HG02852 (cell line): ENCODE data around the gene TRIM33.
"Not testable (repeated sequence)": the region's sequence is repeated elsewhere in the genome, so short reads cannot be mapped to it uniquely, and the experiment has no call there.

ENCODE experiments used
- ATAC-seq: cut with Tn5 transposase; IDR thresholded peaks from one replicate; pipeline ENCODE4 v1.9.1; 2021; ENCODE audit warnings: mild to moderate bottlenecking, moderate library complexity; ENCODE audit not compliant: unreplicated experiment

Gene TRIM33

DNA sequence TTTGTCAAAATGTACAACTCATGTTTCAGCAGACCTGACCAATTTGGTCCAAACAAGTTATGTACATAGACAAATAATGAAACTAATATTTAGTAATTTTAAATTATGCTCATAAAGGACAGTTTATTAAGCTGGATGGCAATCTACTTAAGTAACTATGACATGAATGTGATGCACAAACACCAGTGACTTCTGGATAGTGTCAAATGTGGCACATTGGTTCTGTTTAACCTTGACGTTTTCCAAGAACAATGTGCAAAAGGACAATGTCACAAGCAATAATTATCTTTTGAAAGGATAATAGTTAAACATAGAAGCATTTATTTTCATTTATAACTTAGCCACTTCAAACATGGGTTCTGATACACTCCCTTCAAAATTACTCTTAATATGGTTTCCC, 80.0 kb downstream of the TRIM33 start:
- no peak for ATAC-seq

GRCh38 chr1:114428083-114428754, 82.8 kb downstream of the TRIM33 start:
- ATAC-seq: no peak

DNA sequence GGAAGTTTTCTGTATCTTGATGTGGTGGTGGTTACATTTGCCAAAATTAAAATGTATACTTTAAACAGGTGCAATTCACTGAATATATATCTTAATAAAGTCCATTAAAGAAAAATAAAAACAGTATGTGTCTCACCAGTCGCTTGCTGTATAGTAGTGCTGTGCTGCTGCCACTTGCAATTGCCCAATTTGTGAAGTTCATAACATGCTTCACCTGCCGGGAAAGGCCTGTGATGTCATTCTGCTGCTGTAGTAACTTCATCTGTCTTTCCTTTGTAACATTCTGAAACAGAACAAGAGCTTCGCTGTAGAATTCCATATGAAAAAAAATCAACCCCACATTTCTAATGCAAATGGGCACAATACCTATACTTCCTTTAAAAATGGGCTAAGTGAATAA, 83.4 kb downstream of the TRIM33 start:
- ATAC-seq: no peak

DNA sequence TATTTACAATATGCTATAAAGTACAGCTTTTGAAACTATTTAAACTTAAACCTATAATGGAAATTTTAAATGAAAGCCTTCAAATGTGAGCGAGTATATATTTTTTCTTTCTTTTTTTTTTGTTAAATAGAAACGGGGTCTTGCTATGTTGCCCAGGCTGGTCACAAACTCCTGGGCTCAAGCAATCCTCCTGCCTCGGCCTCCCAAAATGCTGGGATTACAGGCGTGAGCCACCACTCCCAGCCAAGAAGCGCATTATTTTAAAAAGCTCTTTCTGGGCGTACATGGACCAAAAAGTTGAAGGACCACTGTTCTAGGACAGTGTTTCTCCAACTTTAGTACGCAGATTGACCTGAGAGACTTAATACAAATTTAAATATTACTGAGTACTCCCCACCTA, 87.5 kb downstream of the TRIM33 start:
- ATAC-seq: no peak

- ATAC-seq: not testable (repeated sequence)
Observed at GRCh38 chr1:114418948-114419347, 92.1 kb downstream of the TRIM33 start.

- ATAC-seq: no peak
Observed at GRCh38 chr1:114397601-114398000, 113.4 kb downstream of the TRIM33 start.

DNA sequence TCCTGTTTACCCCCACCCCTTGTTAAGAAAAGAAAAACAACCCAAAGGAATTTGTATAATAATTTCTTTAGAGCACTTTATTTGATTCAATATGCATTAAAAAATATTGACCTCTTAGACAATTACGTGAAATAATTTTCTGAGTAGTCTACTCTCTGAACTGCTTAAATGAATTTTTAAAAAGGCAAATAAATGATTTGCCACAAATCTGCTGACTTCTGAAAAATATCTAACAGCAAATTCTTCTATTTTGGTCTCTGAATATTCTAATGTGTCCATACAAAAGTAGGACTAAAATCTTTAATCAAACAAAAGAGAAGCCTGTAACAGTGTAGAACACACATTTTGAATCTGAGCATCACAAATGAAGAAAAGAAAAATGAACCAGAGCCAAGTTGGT, 115.1 kb downstream of the TRIM33 start:
- no peak for ATAC-seq

DNA sequence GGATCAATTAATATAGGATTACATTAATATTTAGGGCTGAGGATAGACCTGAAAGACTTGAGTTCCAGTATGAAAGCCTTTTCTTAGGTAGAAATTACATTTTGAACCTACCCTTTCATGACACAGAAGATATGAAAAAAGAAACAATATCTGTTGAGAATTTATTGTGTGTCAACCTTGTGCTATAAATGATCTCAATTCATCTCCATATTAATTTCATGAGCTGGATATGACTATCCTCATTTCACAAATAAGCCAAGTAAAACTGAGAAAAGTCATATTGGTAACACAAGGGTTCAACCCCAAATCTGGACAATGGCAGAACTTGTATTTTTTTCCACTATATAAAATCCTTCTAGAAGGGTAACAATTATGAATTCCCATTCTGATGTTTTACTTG, 120.0 kb downstream of the TRIM33 start:
- no peak for ATAC-seq

- no peak for ATAC-seq
Observed at GRCh38 chr1:114390361-114390760, 120.6 kb downstream of the TRIM33 start.

GRCh38 chr1:114388432-114389003, 122.5 kb downstream of the TRIM33 start:
- no peak for ATAC-seq

GRCh38 chr1:114387585-114387984, 123.4 kb downstream of the TRIM33 start:
- not testable (repeated sequence) for ATAC-seq

DNA sequence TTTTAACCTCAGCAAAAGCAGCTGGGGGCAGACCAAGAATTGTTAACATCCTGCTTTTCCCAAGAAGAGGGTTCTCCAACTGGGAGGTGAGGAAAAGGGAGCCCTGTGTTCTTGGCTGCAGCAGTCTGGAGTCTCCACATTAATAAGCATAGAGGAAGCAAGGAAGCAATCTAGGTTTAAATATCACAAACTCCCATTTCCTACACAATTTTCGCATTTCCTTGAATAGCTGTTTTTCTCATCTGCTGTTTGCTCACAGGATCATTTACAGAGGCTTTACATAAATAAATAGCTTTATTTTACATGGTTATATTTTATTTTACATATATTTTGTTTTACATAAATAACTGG, 124.0 kb downstream of the TRIM33 start:
- no peak for ATAC-seq

DNA sequence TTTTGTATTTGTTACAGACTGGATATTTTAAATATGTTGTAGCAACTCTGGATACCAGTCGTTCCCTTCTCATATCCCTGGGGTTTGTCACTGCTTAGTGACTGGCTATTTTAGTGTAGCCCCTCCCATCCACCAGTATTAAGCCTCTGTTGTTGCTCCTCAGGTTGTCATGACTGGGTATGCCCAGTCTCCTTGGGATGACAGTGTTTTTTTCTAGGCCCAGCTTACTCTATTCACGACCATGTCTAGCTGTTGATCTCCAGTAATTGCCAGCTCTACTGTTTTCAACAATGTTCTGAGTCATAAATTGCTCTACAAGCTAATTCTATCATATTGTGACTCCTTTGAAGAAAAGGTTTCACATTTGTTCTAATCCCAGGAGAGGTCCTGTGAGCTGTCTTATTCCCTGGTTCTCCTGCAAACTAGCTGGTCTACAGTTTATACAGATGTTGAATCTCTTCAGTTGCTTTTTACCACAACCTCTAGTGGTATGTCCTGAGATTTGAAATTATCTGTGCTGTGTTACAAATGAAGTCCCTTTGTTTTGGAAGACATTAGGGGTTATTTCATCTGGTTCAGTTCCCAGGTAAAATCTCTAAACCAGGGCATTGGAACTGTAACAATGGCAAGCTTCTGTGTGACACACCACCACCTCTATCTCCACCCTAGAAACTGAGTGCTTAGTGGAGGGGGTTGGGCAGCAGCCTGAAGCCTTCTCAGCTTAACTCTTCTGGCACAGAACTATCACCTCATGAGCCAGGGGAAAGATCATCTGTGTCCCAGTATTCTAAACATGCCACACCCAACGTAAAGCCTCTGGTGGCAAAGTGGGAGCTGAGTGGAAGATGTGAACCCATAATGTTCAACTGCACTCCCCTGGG, 124.6 kb downstream of the TRIM33 start:
- no peak for ATAC-seq

DNA sequence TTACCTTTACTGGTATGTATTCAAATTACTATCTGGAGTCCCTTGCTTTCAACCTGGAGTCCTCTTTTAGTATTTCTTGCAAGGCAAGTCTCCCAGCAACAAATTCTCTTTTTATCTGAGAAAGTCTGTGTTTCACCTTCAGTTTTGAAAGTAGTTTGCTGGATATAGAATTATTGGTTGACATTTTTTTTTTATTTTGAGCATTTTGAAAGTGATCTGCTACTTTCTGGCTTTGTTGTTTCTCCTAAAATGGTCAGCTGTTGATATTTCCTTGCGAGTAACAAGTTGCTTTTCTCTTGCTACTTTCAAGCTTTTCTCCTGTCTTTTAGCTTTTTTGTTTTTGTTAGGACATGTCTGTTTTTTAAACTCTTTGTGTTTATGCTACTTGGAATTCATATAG, 126.1 kb downstream of the TRIM33 start:
- ATAC-seq: no peak

DNA sequence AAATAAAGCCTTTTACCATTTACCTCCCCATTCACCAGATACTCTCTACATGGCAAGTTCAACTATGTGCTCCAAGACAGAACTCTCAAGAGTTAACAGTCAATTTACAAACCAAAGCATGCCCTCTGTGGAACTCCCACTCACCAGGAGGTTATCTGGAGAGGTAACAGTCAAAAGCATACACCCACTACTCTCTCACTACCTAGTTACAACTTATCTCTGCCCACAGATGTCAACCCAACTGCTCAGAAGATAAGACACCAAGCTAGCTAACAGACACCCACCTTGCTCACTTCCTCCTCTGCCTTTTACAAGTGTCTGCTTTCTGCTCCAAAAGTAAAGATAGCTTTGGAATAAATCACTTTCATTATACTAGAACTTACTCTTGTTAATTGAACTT, 131.0 kb downstream of the TRIM33 start:
- no peak for ATAC-seq

GRCh38 chr1:114379358-114379757, 131.6 kb downstream of the TRIM33 start:
- no peak for ATAC-seq

DNA sequence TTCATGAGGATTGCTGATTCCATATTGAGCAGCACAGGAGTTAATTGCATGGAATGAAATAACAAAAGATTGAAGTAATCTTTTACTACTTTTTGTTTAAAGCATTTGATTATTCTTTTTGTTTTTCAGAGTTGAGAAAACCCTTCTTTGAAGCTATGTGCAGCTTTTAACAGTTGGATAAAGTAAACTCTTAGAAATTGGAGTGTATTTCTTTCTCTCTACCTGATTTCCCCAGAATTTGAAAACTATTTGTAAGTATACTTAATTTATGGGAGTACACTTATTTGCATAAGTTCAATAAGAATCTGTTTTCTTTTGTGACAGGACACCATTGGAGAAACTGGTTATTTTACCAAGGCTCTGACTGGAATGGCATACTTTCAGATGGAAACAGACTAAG, 133.6 kb downstream of the TRIM33 start:
- no peak for ATAC-seq

DNA sequence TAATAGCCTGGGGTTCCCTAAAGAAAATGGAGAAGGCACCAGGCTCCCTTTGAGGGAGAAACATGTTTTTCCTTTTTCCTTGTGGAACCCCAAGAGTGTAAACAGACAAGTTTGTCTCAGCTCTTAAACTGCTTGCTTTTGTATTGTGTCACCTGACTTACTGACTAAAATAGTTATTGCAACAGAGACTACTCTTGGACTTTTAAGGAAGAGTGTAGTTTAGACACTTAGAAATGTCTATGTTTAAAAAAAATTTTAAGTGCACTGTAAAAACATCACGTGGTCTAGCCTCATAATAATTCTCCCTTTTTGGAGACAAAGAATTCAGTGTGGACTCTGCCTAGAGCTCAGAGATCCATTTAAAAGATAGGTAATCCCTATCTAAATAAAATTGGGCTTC, 141.1 kb downstream of the TRIM33 start:
- ATAC-seq: no peak

DNA sequence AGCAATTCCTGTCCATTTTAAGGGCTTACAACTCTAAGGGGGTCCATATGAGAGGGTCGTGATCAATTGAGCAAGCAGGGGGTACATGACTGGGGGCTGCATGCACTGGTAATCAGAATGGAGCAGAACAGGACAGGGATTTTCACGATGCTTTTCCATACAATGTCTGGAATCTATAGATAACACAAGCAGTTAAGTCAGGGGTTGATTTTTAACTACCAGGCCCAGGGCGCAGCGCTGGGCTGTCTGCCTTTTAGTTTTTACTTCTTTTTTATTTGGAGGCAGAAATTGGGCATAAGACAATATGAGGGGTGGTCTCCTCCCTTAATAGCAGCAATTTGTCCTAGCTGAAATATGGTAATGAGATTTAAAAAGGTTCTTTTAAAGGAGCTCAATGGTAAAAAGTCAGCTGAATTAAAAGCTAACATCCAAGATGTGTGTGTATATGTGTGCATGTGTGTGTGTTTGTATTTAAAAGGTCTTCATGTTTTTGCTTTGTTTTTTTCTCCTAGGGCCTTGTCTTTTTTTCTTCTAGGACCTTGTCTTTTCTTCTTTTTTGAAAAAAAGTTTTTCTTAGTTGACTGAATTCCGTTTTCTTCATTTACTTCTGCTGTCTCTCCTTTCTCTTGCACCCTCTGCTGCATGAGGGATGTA, 141.6 kb downstream of the TRIM33 start:
- ATAC-seq: not testable (repeated sequence)

DNA sequence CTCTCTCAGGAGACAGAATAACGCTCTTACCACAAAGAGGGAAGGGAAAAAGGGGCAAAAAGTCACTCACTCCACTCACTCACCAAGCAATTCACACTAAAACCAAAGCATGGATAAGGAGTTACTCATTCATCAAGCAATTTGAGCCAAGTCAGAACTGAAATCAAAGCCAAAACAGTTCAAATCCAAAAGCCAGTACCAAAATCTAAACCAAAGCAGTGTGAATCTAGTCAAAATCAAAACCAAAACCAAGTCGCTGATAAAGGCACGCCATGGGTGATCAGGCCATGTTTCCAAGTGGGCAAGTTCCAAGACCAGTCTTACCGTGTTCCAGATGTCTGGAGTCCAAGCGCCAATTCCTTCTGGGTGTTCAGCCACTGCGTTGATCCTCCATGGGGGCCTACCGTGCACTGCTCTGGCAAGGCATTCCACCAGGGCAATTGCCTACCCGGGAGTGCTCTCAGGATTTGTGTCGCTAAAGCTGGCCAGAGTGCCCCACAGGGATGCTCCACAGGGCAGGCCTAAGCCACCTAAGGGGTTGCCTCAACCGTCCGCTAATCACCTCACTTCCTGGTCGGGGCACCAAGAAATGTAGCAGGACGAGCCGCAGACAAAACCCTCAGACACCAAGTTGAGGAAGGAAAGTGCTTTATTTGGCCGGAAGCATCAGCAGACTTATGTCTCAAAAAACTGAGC, 142.3 kb downstream of the TRIM33 start:
- ATAC-seq: no peak

DNA sequence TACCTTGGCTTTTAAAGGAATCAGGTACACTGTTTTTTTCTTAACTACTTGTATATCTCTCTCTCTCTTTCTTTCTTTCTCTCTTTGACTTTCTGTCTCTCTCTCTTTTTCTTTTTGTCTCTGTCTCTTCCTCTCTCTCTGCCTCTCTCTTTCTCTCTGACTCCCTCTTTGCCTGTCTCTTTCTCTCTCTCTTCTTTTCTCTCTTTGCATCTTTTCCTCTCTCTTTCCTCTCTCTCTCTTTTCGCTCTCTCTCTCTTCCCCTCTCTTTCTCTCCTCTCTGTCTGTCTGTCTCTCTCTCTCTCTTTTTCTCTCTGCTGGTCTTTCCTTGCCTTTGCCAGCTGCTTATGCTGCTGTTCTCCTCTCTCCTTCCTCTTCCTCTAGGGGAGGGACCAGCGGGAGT, 143.2 kb downstream of the TRIM33 start:
- no peak for ATAC-seq
